ENCODE results near the gene MATK.

Gene MATK

DNA sequence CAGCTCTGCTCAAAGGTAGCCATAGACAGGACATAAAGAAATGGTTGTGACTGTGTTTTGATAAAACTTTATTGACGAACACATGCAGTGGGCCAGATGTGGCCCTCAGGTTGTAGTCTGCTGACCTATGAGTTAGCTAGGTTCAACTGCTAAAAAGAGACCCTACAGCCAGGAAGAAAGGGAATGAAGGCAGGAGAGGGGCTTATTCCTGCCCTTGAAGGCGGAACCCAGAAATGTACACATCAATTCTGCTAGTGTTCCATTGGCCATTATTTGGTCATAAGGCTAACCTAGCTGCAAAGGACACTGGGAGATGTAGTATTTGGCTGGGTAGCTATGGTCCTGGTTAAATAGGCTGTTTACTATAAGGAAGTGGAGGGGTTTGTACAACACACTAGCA, 42.7 kb downstream of the MATK start:
- no peak for DNase-seq

DNA sequence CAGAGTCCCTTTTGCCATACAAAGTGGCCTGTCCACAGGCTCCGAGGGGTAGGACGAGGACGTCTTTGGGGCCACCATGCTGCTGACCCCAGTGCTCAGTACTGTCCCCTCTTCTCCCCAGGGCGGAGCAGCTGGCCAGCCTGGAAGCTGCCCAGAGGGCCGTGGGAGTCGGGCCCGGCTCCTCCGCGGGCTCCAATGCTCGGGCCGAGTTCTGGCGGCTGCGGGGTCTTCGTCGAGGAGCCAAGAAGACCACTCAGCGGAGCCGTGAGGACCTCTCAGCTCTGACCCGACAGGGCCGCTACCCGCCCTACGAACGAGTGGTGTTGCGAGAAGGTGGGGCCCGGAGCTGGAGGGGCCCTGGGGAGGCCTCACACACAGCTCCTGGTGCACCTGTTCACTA, 45.8 kb downstream of the MATK start:
- DNase-seq, result no peak

DNA sequence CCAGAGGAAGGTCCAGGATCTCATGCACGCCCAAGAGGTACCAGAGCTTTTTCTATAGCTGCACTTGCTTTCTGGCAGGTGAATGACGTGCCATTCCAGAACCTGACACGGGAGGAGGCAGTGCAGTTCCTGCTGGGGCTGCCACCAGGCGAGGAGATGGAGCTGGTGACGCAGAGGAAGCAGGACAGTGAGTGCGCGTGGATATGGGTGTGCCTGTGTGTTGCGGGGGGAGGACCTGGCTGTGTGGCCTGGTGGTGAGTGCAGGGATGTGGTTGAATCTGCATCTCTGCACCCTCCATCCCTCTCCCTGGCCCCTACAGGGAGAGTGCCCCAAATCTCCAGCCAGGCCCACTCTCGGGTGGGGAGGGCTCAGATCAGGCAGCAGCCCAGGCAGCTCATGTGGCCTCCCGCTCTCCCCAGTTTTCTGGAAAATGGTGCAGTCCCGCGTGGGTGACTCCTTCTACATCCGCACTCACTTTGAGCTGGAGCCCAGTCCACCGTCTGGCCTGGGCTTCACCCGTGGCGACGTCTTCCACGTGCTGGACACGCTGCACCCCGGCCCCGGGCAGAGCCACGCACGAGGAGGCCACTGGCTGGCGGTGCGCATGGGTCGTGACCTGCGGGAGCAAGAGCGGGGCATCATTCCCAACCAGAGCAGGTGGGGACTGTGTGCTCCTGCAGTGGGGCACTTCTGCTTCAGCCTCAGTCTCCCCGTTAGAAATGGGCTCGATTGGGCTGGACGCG, 47.5 kb downstream of the MATK start:
- no peak for DNase-seq

DNA sequence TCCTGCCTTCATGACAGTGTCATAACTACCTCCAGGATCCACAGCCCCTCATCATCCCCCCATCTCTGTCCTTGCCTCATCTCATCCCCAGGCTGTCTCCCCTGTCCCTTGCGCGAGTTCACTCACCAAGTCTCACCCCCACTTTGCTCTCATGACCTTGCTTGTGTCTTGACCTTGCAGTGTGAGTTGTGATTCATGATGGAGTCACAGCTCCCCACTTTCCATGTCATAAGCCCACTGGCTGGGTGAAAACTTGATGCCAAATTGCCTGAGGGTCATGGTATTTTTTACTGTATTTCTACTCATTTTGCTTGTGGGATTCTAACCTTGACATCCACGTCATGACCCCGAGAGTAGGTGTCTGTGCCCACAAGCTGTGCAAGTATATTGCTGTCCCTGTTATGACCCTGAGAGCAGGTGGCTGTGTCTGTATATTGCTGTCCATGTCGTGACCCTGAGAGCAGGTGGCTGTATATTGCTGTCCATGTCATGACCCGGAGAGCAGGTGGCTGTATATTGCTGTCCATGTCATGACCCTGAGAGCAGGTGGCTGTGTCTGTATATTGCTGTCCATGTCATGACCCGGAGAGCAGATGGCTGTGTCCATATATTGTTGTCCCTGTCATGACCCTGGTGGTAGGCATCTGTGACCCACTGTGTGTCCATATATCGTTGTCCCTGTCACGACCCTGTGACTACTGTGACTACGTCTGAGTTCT, 48.5 kb downstream of the MATK start:
- DNase-seq, result no peak

DNA sequence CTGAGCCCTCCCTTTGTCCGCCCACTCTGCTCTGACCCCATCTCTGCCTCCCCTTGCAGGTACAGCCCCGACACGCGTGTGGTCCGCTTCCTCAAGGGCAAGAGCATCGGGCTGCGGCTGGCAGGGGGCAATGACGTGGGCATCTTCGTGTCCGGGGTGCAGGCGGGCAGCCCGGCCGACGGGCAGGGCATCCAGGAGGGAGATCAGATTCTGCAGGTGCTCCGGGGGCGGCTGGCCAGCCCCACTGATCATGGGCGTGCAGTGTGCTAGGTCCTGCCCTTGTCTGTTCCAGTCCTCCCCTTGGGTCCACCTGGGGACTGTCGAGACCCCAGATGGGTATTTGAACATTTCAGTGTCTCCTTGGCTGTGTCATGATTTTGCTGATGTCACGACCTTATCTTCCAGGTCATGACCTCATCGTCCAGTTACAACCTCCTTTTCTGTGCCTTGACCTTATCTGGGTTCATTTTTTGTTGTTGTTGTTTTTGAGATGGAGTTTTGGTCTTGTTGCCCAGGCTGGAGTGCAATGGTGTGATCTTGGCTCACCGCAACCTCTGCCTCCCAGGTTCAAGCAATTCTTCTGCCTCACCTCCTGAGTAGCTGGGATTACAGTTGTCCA, 50.0 kb downstream of the MATK start:
- no peak for DNase-seq

DNA sequence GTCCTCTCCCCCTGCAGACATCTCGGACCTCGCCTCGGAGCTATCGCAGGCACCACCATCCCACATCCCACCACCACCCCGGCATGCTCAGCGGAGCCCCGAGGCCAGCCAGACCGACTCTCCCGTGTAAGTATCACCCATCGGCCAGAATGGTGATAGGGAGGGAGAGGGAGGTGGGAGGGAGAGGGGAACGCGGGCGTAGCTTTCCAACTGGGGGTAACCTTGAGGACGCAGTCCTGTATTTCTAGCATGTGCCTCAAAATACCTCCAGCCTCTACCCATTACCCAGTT, 51.9 kb downstream of the MATK start:
- DNase-seq, result no peak

DNA sequence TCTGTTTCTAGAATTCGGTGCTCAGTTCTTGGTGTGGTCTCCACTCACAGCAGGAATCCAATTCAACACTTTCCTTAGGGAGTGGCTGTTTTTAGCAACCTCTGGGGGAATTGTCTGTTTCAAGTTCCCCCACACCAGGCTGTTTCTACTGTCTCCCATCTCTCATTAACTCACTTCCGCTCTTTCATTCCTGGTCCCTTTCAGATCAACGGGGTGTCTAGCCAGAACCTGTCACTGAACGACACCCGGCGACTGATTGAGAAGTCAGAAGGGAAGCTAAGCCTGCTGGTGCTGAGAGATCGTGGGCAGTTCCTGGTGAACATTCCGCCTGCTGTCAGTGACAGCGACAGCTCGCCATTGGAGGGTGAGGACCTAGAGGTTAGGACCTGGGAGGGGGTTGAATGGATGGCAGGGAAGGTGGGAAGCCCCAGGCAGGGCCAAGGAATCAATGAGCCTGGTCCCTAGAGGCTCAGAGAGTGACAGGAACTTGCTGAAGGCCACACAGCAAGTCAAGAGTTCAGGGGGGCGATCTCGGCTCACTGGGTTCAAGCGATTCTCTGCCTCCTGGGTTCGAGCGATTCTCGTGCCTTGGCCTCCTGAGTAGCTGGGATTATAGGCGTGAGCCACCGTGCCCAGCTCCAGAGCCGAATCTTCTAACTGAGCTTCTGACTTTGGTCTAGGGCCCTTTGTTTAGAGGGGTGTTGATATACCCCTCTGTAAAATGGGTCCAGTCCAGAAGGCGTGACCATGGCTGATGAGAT, 52.5 kb downstream of the MATK start:
- DNase-seq, result no peak

DNA sequence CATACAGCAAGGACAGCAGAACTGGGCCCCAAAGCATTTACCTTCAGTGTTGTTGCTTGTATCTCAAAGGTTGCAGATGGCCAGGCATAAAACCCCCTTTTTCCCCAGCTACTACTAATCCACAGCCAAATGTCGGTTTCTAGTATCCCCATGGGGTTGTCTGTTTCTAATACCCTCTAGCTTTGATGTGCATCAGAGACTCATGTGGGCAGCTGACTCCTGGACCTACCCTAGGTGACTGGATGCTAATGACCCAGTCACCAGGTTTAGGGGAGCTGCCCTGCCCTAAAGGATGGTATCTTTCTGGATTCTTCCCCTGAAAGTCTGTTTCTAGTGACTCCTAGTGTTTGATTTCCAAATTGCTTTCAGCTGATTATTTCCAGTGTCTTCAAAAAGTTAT, 54.1 kb downstream of the MATK start:
- DNase-seq, result no peak

DNA sequence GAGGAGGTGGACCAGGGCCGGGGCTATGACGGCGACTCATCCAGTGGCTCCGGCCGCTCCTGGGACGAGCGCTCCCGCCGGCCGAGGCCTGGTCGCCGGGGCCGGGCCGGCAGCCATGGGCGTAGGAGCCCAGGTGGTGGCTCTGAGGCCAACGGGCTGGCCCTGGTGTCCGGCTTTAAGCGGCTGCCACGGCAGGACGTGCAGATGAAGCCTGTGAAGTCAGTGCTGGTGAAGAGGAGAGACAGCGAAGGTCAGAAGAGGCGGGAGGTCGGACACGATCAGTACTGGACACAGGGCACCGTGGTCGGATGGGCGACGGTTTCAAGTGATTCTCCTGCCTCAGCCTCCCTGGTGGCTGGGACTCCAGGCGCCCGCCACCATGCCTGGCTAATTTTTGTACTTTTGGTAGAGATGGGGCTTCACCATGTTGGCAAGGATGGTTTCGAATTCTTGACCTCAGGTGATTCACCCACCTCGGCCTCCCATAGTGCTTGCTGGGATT, 55.7 kb downstream of the MATK start:
- DNase-seq, result no peak

Measured in right hindlimb (tissue), 1 donor.